ENCODE data around the gene LDAF1.
"Not testable (repeated sequence)": the region's sequence is repeated elsewhere in the genome, so short reads cannot be mapped to it uniquely, and the experiment has no call there.

Gene LDAF1

DNA sequence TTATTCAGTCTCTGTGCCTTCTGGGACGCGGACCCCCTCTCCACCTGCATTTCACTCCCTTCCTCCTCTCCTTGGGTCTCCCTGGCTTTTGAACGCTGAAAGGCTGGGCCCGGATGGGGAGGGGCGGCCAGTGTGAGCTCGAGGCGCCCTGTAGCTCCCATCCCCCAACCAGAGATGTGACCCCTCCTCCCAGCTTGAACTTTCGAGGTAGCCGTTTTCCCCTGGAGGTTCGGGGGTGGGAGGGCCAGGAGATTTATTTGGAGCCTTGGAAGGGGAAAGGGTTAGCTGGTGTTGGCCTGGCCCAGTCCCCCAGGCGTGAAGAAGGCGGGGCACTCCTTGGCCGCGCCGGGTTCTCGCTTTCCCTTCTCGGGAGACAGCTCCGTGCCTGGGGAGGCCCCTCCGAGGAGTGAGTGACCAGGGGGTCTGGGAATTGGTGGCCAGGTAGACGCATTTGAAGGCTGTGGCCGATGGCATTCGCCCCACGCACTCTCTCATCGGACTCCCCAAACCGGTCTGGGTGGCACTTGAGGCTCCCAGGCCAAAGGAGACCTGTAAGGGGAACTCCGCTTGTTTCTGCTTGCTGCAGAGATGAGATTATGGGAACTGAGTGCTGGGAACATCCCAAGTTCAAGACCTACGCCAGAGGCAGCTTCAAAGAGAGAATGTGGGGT, 942 bp downstream of the LDAF1 start:
- DNase-seq, result peak; percentile 41
- in situ Hi-C loops (cut with HindIII; ENCODE audit: low pct_ligation_motif_present, low pct_unique_long_range_greater_than_20kb, low sequenced_read_pairs), result no loop called here

DNA sequence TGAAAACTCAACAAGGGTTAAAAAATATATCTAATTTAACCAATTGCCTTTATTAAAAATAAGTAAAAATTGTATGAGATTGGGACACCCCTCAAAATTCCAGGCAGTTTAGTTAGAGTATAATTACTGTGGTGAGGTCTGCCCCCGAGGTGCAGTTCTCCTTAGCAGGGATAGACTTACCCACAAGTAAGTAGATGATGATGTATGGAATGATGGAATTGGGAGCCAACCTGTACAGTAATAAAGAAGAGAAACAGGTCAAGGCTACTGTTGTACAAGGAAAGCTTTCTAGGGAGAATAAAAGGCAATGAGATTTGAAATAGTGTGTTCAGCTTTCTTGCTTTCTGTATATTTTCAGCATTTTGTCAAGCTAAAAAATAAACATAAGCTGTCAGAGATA, 1.8 kb downstream of the LDAF1 start:
- DNase-seq, result no peak
- in situ Hi-C loops (cut with HindIII; ENCODE audit: low pct_ligation_motif_present, low pct_unique_long_range_greater_than_20kb, low sequenced_read_pairs), result no loop called here

DNA sequence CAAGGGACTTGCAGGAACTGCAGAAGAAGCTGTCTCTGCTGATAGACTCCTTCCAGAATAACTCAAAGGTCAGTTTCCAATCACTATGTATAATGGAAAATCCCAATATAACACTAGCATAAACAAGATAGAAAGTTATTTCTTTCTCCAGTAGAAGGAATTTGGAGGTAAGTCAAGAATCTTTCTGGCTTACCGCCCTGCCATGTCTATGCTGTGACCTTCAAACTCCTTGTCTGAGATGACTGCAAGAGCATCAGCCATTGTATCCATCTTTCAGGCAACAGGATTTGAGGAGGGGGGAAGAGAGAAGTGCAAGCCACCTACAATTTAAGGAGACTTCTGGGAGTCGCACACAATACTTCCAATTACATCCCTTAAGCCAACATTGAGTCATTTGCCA, 2.7 kb downstream of the LDAF1 start:
- in situ Hi-C loops (cut with HindIII; ENCODE audit: low pct_ligation_motif_present, low pct_unique_long_range_greater_than_20kb, low sequenced_read_pairs), result no loop called here
- no peak for DNase-seq

DNA sequence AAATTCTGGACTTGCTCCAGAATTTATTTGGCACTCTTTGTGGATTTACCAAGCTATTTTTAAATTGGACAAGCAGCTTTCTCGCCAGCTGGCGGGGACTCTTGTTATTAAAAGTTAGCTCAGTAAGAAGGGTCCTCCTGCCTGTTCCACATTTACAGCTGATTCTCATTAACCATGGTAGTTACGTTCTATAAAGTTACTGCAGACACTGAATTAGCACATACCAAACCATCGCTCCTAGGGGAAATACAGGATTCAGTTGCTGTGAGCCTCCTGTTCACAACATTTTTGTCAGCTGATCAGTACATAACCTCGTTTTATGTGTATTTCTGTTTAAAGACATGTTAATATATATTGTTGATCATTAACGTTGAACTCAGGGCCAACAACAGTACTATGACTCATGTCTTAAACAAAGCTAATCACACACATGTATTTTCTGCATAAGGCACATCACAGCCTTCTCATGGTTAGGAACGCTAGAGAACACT, 4.2 kb downstream of the LDAF1 start:
- DNase-seq, result peak; percentile 22
- in situ Hi-C loops (cut with HindIII; ENCODE audit: low pct_ligation_motif_present, low pct_unique_long_range_greater_than_20kb, low sequenced_read_pairs), result no loop called here

DNA sequence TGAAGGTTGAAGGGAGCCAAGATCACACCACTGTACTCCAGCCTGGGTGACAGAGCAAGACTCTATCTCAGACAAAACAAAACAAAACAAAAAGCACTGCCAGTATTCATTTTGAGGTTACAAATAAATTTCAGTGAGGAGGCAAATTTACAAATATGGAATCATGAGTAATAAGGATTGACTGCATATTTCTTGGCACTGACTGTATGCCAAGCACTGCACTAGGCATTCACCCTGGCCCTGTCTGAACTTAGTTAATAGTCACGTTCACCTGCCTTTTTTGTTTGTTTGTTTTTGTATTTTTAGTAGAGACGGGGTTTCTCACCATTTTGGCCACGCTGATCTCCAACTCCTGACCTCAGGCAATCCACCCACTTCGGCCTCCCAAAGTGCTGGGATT, 5.1 kb downstream of the LDAF1 start:
- no peak for DNase-seq
- in situ Hi-C loops (cut with HindIII; ENCODE audit: low pct_ligation_motif_present, low pct_unique_long_range_greater_than_20kb, low sequenced_read_pairs), result no loop called here

DNA sequence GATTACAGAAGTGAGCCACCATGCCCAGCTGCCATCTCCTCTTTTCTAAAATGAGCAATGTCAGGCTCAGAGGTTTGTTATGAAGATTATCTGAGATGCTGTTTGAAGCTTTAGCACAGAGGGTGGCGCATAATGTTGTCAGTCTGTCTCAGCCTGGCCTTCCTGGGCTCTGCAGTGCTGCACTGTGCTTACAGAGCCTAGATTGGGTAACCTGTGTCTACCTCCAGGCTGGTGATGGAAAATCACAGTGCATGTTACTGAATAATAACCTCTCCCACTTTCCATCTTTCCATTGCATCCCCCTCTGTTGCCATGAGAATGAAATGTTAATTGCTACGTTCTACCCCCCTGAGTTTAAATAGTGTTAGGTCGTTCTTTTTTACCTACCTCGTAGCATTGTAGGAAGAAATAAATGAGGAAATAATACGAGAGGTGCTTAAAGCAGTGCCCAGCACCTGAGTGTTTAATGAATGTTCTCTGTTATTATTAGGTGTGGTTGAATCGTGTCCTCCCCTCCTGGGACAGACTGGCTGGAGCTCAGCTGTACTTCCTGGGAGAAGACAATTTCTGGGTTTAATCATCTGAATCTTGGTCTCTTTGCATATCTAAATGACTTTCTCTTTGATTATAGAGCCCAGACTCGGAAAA, 6.2 kb downstream of the LDAF1 start:
- in situ Hi-C loops (cut with HindIII; ENCODE audit: low pct_ligation_motif_present, low pct_unique_long_range_greater_than_20kb, low sequenced_read_pairs), result no loop called here
- DNase-seq, result no peak

DNA sequence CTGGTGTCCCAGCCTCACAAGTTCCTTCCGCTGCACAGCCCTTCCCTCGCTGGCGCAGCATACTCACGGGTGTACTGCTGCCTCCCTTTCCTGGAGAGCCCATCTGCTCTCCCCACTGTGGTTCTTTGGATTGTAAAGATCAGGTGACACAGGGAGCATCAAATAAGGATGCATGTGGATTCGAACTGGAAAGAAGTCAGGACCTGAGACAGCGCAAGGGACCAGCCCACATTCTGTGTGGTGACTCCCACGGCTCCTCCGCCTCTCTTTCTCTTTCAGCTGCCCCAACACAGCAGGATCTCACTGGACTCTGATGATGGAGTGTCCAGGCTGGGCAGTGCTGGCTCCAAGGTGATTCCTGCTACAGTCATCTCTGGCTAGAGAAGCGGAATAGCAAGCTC, 8.1 kb downstream of the LDAF1 start:
- in situ Hi-C loops (cut with HindIII; ENCODE audit: low pct_ligation_motif_present, low pct_unique_long_range_greater_than_20kb, low sequenced_read_pairs), result no loop called here
- DNase-seq, result peak; percentile 76

DNA sequence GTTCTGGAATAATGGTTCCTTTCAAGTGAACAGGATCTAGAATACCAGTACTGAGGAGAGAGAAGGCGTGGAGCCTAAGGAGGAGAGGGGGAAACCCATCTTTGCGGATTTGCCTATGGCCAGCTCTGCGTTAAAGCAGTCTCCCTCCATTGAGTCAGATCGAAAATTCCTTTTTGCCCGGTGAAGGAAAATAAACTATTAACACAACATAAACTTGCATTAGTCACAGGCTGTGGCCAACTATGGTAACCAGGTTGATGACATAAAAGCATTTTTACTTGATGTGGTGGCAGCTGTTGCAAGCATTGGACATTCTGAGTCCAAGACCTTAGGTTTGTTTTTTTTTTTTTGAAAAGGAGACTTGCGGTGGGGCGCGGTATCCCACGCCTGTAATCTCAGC, 8.9 kb downstream of the LDAF1 start:
- peak; percentile 100 for DNase-seq
- in situ Hi-C loops (cut with HindIII; ENCODE audit: low pct_ligation_motif_present, low pct_unique_long_range_greater_than_20kb, low sequenced_read_pairs), result no loop called here

DNA sequence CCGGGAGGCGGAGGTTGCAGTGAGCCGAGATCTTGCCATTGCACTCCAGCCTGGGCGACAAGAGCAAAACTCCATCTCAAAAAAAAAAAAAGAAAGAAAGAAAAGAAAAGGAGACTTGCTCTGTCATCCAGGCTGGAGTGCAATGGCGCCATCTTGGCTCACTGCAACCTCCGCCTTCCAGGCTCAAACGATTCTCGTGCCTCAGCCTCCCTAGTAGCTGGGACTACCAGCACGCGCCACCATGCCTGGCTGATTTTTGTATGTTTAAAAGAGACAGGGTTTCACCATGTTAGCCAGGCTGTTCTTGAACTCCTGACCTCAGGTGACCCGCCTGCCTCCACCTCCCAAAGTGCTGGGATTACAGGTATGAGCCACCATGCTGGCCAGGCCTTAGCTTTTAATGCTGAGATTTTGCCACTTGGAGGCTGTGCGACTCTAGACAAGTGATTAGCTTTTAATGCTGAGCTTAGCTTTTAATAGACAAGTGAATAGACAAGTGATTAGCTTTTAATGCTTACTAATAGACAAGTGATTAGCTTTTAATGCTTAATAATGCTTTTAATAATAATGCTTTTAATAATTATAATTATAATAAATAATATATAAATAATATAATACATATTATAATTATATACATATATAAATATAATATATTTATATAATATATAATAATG, 9.6 kb downstream of the LDAF1 start:
- no peak for DNase-seq
- in situ Hi-C loops (cut with HindIII; ENCODE audit: low pct_ligation_motif_present, low pct_unique_long_range_greater_than_20kb, low sequenced_read_pairs), result no loop called here

DNA sequence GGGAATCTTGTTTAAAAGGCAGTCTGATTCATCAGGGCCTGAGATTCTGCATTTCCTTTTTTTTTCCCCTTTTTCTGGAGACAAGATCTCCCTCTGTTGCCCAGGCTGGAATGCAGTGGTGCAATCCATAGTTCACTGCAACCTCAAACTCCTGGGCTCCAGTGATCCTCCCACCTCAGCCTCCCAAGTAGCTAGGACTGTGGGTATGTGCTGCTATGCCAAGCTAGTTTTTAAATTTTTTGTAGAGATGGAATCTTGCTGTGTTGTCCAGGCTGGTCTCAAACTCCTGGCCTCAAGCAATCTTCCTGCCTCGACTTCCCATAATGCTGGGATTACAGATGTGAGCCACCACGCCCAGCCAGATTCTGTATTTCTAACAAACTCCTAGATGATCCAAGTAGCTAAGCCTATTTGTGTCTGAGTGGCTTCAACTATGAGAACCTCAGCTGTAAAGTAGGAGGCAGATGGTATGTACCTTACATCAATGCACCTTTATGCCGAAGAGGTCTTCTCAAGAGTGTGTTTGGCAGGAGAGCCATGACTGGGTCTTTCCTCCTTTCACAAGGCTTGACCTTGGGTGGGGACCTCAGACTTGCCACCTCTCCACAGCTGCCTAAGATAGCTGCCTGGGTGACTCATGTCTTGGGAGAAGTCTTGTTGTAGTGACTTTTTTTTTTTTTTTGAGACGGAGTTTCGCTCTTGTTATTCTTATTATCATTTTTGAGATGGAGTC, 10.9 kb downstream of the LDAF1 start:
- in situ Hi-C loops (cut with HindIII; ENCODE audit: low pct_ligation_motif_present, low pct_unique_long_range_greater_than_20kb, low sequenced_read_pairs), result no loop called here
- no peak for DNase-seq

DNA sequence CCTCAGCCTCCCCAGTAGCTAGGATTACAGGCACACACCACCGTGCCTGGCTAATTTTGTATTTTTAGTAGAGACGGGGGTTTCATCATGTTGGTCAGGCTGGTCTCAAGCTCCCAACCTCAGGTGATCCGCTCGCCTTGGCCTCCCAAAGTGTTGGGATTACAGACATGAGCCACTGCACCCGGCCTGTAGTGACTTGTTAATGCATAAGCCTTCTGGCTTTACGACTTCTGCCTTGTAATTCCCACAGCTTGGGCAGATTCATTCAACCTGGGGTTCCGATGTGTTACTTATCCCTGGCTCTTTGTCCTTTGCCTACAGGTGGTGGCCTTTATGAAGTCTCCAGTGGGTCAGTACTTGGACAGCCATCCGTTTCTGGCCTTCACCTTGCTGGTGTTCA, 11.6 kb downstream of the LDAF1 start:
- DNase-seq; in situ Hi-C loops (cut with HindIII; ENCODE audit: low pct_ligation_motif_present, low pct_unique_long_range_greater_than_20kb, low sequenced_read_pairs): not testable (repeated sequence)

DNA sequence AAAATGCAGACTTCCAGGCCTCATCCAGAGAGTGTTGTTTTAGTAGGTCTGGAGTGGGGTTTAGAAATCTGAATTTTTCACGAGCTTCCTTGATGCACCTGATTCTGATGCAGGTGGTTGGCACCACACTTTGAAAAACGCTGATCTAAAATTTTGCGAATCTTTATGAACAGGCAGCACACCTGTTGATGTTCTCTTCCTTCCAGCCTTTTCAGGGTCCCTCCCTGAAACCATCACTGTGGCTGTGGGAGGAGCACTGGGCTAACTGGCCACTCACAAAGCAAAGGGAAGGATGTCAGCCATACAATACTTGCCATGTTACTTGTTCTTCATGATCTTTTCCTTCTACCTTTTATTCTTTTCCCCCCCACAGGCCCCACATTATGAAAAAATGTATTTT, 14.2 kb downstream of the LDAF1 start:
- in situ Hi-C loops (cut with HindIII; ENCODE audit: low pct_ligation_motif_present, low pct_unique_long_range_greater_than_20kb, low sequenced_read_pairs), result no loop called here

DNA sequence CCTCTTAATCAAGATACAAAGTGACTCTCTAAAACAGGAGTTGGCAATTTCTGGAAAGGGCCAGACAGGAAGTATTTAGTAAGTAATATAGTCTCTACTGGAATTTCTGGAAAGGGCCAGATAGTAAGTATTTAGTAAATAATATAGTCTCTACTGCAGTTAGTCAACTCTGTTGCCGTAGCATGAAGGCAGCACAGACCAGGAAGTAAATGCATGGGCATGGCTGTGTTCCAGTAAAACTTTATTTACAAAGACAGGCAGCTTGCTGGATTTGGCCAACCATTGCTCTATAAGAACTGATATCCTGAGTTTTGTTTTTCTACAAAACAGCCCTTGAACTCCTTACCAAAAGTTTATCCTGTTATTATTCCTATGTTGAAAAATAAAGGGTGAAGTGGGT, 16.9 kb downstream of the LDAF1 start:
- DNase-seq, result no peak
- in situ Hi-C loops (cut with HindIII; ENCODE audit: low pct_ligation_motif_present, low pct_unique_long_range_greater_than_20kb, low sequenced_read_pairs), result loop anchor here (25.0 kb wide), 1 partner anchor 112 kb away; the partner anchor contains the start of gene CRYM

More for the DNA sequence above, 14.2 kb downstream of the LDAF1 start:
- no peak for DNase-seq

DNA sequence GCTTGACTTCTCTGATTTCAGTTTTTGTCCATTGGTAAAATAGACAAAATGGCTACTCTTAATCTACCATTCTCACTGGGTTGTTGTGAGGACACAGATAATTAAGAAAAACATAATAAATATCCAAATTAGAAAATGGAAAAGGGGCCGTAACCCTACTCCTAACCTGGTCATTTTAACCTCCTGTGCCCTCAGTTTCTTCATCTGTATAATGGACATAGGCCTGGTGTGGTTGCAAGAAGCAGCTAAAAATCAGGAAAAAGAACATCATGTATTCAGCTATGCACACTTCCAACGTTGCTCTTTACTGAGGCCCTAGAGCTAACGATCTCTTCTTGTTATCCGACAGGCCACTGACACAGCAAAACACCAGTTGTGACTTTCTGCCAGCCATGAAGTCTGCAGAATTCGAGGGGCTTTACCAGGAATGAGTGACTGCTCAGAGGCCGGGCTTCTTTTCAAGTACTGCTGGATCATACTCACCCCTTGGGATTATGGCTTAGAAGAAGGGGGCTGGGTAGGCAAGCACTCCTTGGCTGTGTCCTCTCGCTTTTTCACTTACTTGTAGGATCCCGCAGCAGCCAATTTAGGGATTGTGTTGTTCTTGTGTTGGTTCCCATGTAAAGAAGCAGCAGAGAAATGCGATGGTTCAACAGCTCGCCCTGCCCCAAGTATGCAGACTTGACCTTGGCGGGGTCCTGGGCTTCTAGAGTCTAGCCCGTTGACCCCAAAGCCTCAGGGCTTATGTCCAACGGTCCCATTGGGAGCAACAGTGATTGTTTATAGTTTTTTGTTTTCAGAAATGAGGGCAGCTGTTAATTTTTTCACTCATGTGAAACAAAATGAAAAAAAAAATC, 20.9 kb downstream of the LDAF1 start:
- in situ Hi-C loops (cut with HindIII; ENCODE audit: low pct_ligation_motif_present, low pct_unique_long_range_greater_than_20kb, low sequenced_read_pairs), result loop anchor here (25.0 kb wide), 1 partner anchor 108 kb away; the partner anchor contains the start of gene CRYM
- DNase-seq, result no peak

DNA sequence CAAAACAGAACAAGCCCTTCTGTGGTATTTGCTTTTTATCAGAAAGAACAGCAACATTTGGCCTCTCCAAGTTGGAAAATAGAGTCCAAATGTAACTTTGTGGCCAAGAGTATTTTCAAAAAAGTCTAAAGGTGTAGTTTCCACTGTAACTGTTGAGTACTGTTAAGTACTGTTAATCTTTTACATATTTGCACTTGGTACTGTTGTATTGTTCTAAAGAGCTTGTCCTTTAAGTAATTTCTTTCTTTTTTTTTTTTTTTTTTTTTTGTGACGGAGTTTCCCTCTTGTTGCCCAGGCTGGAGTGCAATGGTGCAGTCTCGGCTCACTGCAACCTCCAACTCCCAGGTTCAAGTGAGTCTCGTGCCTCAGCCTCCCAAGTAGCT, 21.5 kb downstream of the LDAF1 start:
- no peak for DNase-seq
- in situ Hi-C loops (cut with HindIII; ENCODE audit: low pct_ligation_motif_present, low pct_unique_long_range_greater_than_20kb, low sequenced_read_pairs), result loop anchor here (25.0 kb wide), 1 partner anchor 107 kb away; the partner anchor contains the start of gene CRYM

DNA sequence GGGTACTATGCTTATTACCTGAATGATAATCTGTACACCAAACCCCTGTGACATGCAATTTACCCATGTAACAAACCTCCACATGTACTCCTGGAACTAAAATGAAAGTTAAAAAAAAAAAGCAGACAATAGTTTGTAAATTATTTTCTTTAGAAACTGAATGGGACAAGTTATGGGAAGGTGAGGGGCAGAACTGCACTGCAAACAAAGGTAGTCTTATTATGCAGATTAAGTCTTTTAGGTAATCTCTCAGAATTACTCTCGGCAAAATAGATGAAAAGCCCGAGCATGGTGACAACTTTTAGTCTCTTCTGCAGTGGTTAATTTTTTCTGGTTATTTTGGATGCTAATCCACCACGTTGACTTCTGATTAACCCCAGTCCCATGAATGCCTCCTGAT, 25.5 kb downstream of the LDAF1 start:
- in situ Hi-C loops (cut with HindIII; ENCODE audit: low pct_ligation_motif_present, low pct_unique_long_range_greater_than_20kb, low sequenced_read_pairs), result loop anchor here (25.0 kb wide), 1 partner anchor 103 kb away; the partner anchor contains the start of gene CRYM

DNA sequence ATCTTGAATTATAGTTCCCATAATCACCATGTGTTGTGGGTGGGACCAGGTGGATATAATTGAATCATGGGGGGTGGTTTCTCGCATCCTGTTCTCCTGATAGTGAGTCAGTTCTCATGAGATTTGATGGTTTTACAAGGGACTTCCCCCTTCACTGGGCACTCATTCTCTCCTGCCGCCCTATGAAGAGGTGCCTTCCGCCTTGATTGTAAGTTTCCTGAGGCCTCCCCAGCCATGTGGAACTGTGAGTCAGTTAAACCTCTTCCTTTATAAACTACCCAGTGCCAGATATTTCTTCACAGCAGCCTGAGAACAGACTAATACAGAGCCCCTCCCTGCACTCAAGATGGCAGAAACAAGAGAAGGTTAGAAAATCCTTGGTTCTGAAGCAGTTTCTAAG, 26.4 kb downstream of the LDAF1 start:
- no peak for DNase-seq
- in situ Hi-C loops (cut with HindIII; ENCODE audit: low pct_ligation_motif_present, low pct_unique_long_range_greater_than_20kb, low sequenced_read_pairs), result loop anchor here (25.0 kb wide), 1 partner anchor 102 kb away; the partner anchor contains the start of gene CRYM

More for the DNA sequence above, 25.5 kb downstream of the LDAF1 start:
- DNase-seq, result no peak

Measured in ACHN (cell line).